ENCODE data around the gene KLHL8.
"Not testable (repeated sequence)": the region's sequence is repeated elsewhere in the genome, so short reads cannot be mapped to it uniquely, and the experiment has no call there.

Gene KLHL8

GRCh38 chr4:87227751-87228151, 7.3 kb upstream of the KLHL8 start:
- no peak for DNase-seq

- no peak for DNase-seq
These were observed 5.5 kb upstream of the KLHL8 start for GRCh38 chr4:87225936-87226335.

GRCh38 chr4:87224141-87224923, 3.9 kb upstream of the KLHL8 start:
- DNase-seq: no peak

GRCh38 chr4:87219632-87220093, 755 bp downstream of the KLHL8 start:
- DNase-seq: peak; percentile 41 to 69

GRCh38 chr4:87217235-87217763, 3.1 kb downstream of the KLHL8 start:
- not testable (repeated sequence) for DNase-seq

- DNase-seq: no peak
These were observed 3.9 kb downstream of the KLHL8 start for GRCh38 chr4:87216469-87216868.

- no peak for DNase-seq
These were observed 6.9 kb downstream of the KLHL8 start for GRCh38 chr4:87213421-87214075.

- DNase-seq: no peak
These were observed 9.0 kb downstream of the KLHL8 start for GRCh38 chr4:87211249-87211952.

- peak in 1 of 2 donors; percentile 1 for DNase-seq
These were observed 10.7 kb downstream of the KLHL8 start for GRCh38 chr4:87209696-87210095.

- no peak for DNase-seq
These were observed 11.2 kb downstream of the KLHL8 start for GRCh38 chr4:87209182-87209581.

GRCh38 chr4:87204559-87204958, 15.9 kb downstream of the KLHL8 start:
- no peak for DNase-seq

GRCh38 chr4:87196927-87197326, 23.5 kb downstream of the KLHL8 start:
- DNase-seq: no peak

GRCh38 chr4:87196146-87196545, 24.3 kb downstream of the KLHL8 start:
- DNase-seq: no peak

GRCh38 chr4:87193958-87194675, 26.3 kb downstream of the KLHL8 start:
- no peak for DNase-seq

GRCh38 chr4:87192145-87192919, 28.1 kb downstream of the KLHL8 start:
- DNase-seq: no peak

GRCh38 chr4:87188932-87189331, 31.5 kb downstream of the KLHL8 start:
- DNase-seq: no peak

- DNase-seq: no peak
These were observed 32.4 kb downstream of the KLHL8 start for GRCh38 chr4:87188048-87188447.

- DNase-seq: no peak
These were observed 35.1 kb downstream of the KLHL8 start for GRCh38 chr4:87185146-87185870.

GRCh38 chr4:87180767-87181166, 39.7 kb downstream of the KLHL8 start:
- DNase-seq: no peak

GRCh38 chr4:87179751-87180150, 40.7 kb downstream of the KLHL8 start:
- DNase-seq: no peak

GRCh38 chr4:87174672-87175071, 45.7 kb downstream of the KLHL8 start:
- no peak for DNase-seq

Data from hippocampal formation (tissue), 2 donors.